ENCODE data around the gene UBLCP1. TPM values are rescaled to one million over a fixed set of nuclear protein-coding genes. Genes with fewer than 3 reads are reported as not detected.

The UBLCP1 gene
- total RNA-seq, 1 experiment from 2014 or later, result 32.9 TPM

- TF ChIP-seq RAD21 (IDR thresholded peaks at IDR 0.05; ENCODE audit: low read depth), result peak; percentile 80
These were observed 53.7 kb downstream of the UBLCP1 start (continued) for GRCh38 chr5:159316519-159317383.

GRCh38 chr5:159317849-159318248 is 54.8 kb downstream of the UBLCP1 start:
- RAD21 ChIA-PET (ENCODE audit: low non-redundant PET in 1 of 2, low total read pairs in 2 of 2, uncharacterized antibody in 2 of 2, unreplicated experiment in 2 of 2), result no interaction called here
- H3K27ac ChIP-seq (ENCODE audit: low read depth, low read length), result no peak overlapping the region
- no peak overlapping the region for H2AFZ ChIP-seq (ENCODE audit: low read depth, low read length, poor library complexity, severe bottlenecking)
- no peaks in the 10 kb centered on the region for H3K27me3 ChIP-seq (ENCODE audit: insufficient read depth, low read length)
- H3K9ac ChIP-seq (ENCODE audit: low read length), result no peak overlapping the region
- intact Hi-C loops (cut with micrococcal nuclease), result loop anchor here (1.0 to 2.0 kb wide), 2 partner anchors 31 to 162 kb away; no protein-coding TSS in a partner anchor
- CTCF ChIA-PET, result interaction anchor here (1.4 to 2.9 kb wide), 5 partner anchors 14 to 161 kb away, joined by 3 to 108 read pairs (median 4); no protein-coding TSS in a partner anchor
- no peak overlapping the region for H3K4me3 ChIP-seq (replicated peaks in 1 of 2; ENCODE audit: low read depth in 1 of 2, low read length in 2 of 2)
- ATAC-seq, result no peak
- H4K20me1 ChIP-seq (ENCODE audit: insufficient read depth), result no peaks in the 10 kb centered on the region
- H3K4me2 ChIP-seq (ENCODE audit: low read length), result no peak overlapping the region
- H3K36me3 ChIP-seq (ENCODE audit: control insufficient read depth in 1 of 2, insufficient read depth in 2 of 2, low read length in 2 of 2), result no peaks in the 10 kb centered on the region
- H3K79me2 ChIP-seq (ENCODE audit: insufficient read depth, low read length), result no peaks in the 10 kb centered on the region
- TF ChIP-seq SP1 (IDR thresholded peaks at IDR 0.05; ENCODE audit: low read depth) (no peak), POLR2A (IDR thresholded peaks at IDR 0.05; ENCODE audit: borderline replicate concordance, extremely low read depth, insufficient read depth, insufficient read length) (no peak)
- no peak for DNase-seq (ENCODE audit: low read depth, low spot score)
- POLR2A ChIA-PET, result no interaction called here
- H3K9me3 ChIP-seq (ENCODE audit: control insufficient read depth in 1 of 2, insufficient read depth in 1 of 2, low read depth in 1 of 2, low read length in 2 of 2), result no peaks in the 10 kb centered on the region
- no peaks in the 10 kb centered on the region for H3K4me1 ChIP-seq (ENCODE audit: control insufficient read depth in 1 of 2, insufficient read depth in 2 of 2, low read length in 2 of 2)
- no TSS peak for BruUV-seq (replicated peaks)
- H3K9me2 ChIP-seq (ENCODE audit: insufficient read depth), result no peaks in the 10 kb centered on the region

GRCh38 chr5:159318448-159318847 is 55.4 kb downstream of the UBLCP1 start:
- intact Hi-C loops (cut with micrococcal nuclease), result no loop called here
- H3K36me3 ChIP-seq (ENCODE audit: control insufficient read depth in 1 of 2, insufficient read depth in 2 of 2, low read length in 2 of 2), result no peaks in the 10 kb centered on the region

More at GRCh38 chr5:159318448-159318847, 55.4 kb downstream of the UBLCP1 start:
- DNase-seq (ENCODE audit: low read depth, low spot score), result no peak
- ChIA-PET CTCF (interaction anchor here (1.3 to 2.9 kb wide), 2 partner anchors 13 to 162 kb away, joined by 3 to 108 read pairs; no protein-coding TSS in a partner anchor), RAD21 (ENCODE audit: low non-redundant PET in 1 of 2, low total read pairs in 2 of 2, uncharacterized antibody in 2 of 2, unreplicated experiment in 2 of 2) (no interaction called here), POLR2A (no interaction called here)
- H3K79me2 ChIP-seq (ENCODE audit: insufficient read depth, low read length), result no peaks in the 10 kb centered on the region
- H3K9ac ChIP-seq (ENCODE audit: low read length), result no peak overlapping the region
- ATAC-seq, result no peak
- no peak overlapping the region for H2AFZ ChIP-seq (ENCODE audit: low read depth, low read length, poor library complexity, severe bottlenecking)
- no peak overlapping the region for H3K4me3 ChIP-seq (replicated peaks in 1 of 2; ENCODE audit: low read depth in 1 of 2, low read length in 2 of 2)
- H4K20me1 ChIP-seq (ENCODE audit: insufficient read depth), result no peaks in the 10 kb centered on the region
- no peak overlapping the region for H3K4me2 ChIP-seq (ENCODE audit: low read length)
- H3K27me3 ChIP-seq (ENCODE audit: insufficient read depth, low read length), result no peaks in the 10 kb centered on the region
- BruUV-seq (replicated peaks), result no TSS peak
- H3K27ac ChIP-seq (ENCODE audit: low read depth, low read length), result no peak overlapping the region
- H3K9me2 ChIP-seq (ENCODE audit: insufficient read depth), result no peaks in the 10 kb centered on the region
- H3K9me3 ChIP-seq (ENCODE audit: control insufficient read depth in 1 of 2, insufficient read depth in 1 of 2, low read depth in 1 of 2, low read length in 2 of 2), result no peaks in the 10 kb centered on the region
- TF ChIP-seq CTCF (IDR thresholded peaks at IDR 0.05 in 2 of 3, conservative IDR thresholded peaks at IDR 0.05 in 1 of 3; ENCODE audit: borderline replicate concordance in 1 of 3, insufficient read depth in 1 of 3, low read depth in 2 of 3, low read length in 2 of 3) (no peak), POLR2AphosphoS5 (IDR thresholded peaks at IDR 0.05; ENCODE audit: low read depth, low read length) (no peak), ZFX (IDR thresholded peaks at IDR 0.05) (no peak), MAX (IDR thresholded peaks at IDR 0.05) (no peak), FOSL1 (IDR thresholded peaks at IDR 0.05; ENCODE audit: low read depth) (no peak), ATF3 (IDR thresholded peaks at IDR 0.05) (no peak), JUND (IDR thresholded peaks at IDR 0.05) (no peak), RAD21 (IDR thresholded peaks at IDR 0.05; ENCODE audit: low read depth) (no peak), SP1 (IDR thresholded peaks at IDR 0.05; ENCODE audit: low read depth) (no peak), YY1 (IDR thresholded peaks at IDR 0.05; ENCODE audit: extremely low read depth, insufficient replicate concordance, low read depth, low read length) (no peak), SRF (IDR thresholded peaks at IDR 0.05; ENCODE audit: low read depth) (no peak), ZNF274 (IDR thresholded peaks at IDR 0.05; ENCODE audit: low read depth, low read length) (no peak), EGR1 (IDR thresholded peaks at IDR 0.05; ENCODE audit: low read depth) (no peak), EZH2phosphoT487 (IDR thresholded peaks at IDR 0.05; ENCODE audit: borderline replicate concordance) (no peak), POLR2A (IDR thresholded peaks at IDR 0.05; ENCODE audit: borderline replicate concordance, extremely low read depth, insufficient read depth, insufficient read length) (no peak)
- H3K4me1 ChIP-seq (ENCODE audit: control insufficient read depth in 1 of 2, insufficient read depth in 2 of 2, low read length in 2 of 2), result no peaks in the 10 kb centered on the region

Data from HCT116 (cell line).